ENCODE measurements around the gene NRAP. TPM values are rescaled to one million over a fixed set of nuclear protein-coding genes. Genes with fewer than 3 reads are reported as not detected.
"Not testable (repeated sequence)": the region's sequence is repeated elsewhere in the genome, so short reads cannot be mapped to it uniquely, and the experiment has no call there.

Gene NRAP
- total RNA-seq, 1 experiment from 2014 or later, result not detected

DNA sequence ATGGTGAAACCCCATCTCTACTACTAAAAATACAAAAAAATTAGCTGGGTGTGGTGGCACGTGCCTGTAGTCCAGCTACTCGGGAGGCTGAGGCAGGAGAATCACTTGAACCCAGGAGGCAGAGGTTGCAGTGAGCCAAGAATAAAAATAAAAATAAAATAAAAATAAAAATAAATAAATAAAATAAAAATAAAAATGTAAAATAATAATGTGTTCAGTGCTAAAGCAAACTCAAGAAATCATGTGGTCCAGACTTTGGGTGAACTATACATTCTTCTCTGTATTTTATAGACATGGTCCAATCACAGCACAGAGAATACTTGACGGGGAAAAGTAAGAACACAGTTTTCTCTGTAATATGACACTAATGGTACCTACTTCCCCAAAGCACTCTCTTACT is 11.4 kb downstream of the NRAP start:
- not testable (repeated sequence) for H3K4me3 ChIP-seq (ENCODE audit: low read length); H3K9me3 ChIP-seq (ENCODE audit: low read length); H3K79me2 ChIP-seq (ENCODE audit: low read length); H3K4me1 ChIP-seq (ENCODE audit: low read length); H3K36me3 ChIP-seq (ENCODE audit: insufficient read depth, low read length); H3K9me2 ChIP-seq (replicated peaks; ENCODE audit: insufficient read depth, low read length); H2AFZ ChIP-seq (ENCODE audit: low read length); DNase-seq; H3K27me3 ChIP-seq (ENCODE audit: low read length); H3K27ac ChIP-seq (ENCODE audit: low read length); H3K9ac ChIP-seq (ENCODE audit: low read length); H4K20me1 ChIP-seq (ENCODE audit: insufficient read depth, low read depth, low read length); H3K4me2 ChIP-seq (ENCODE audit: low read depth, low read length, poor library complexity, severe bottlenecking)

DNA sequence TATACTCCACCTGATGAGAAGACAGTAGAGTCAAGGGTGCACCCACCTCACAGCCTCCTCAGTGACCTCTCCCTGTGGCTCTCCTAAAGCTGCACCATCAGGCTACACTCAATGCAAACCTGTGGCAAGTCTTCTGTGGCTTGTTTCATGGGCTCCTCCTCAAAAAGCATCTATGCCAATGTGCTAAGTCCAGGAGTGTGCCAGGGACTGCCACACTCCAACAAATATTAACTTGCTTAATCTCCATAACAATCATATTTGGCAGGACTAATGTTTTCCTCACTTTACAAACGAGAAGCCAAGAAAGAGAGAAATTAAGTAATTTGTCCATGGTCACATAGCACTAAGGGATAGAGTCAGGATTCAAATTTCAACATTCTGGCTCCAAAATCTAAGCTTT is 11.9 kb downstream of the NRAP start:
- Histone ChIP-seq H2AFZ (ENCODE audit: low read length) (no peak overlapping the region), H3K36me3 (ENCODE audit: insufficient read depth, low read length) (no peaks in the 10 kb centered on the region)

DNA sequence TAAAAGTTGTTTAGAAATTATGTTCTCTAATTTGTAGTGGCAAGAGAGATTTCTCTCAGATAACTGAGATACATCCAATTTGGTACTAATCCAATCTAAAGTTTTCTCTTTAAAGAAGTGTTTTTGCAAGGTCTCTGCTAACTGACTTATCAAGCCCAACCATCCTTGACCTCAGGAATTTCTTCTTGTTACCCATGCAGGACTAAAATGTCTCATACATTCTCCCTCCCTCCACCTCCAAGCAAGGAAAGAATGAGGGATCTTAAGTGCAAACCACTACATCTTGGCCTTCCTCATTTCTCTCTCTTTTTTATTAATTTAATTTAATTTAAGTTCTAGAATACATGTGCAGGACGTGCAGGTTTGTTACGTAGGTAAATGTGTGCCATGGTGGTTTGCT is 12.8 kb downstream of the NRAP start:
- no peaks in the 10 kb centered on the region for H4K20me1 ChIP-seq (ENCODE audit: insufficient read depth, low read depth, low read length)
- H3K9me2 ChIP-seq (replicated peaks; ENCODE audit: insufficient read depth, low read length), result no peaks in the 10 kb centered on the region
- no peaks in the 10 kb centered on the region for H3K27me3 ChIP-seq (ENCODE audit: low read length)
- H3K4me1 ChIP-seq (ENCODE audit: low read length), result no peaks in the 10 kb centered on the region
- no peak overlapping the region for H3K4me3 ChIP-seq (ENCODE audit: low read length)
- no peak overlapping the region for H3K9ac ChIP-seq (ENCODE audit: low read length)
- H3K79me2 ChIP-seq (ENCODE audit: low read length), result no peaks in the 10 kb centered on the region
- no peak overlapping the region for H2AFZ ChIP-seq (ENCODE audit: low read length)
- no peak overlapping the region for H3K4me2 ChIP-seq (ENCODE audit: low read depth, low read length, poor library complexity, severe bottlenecking)
- H3K9me3 ChIP-seq (ENCODE audit: low read length), result no peaks in the 10 kb centered on the region
- no peak for DNase-seq
- H3K27ac ChIP-seq (ENCODE audit: low read length), result no peak overlapping the region
- no peaks in the 10 kb centered on the region for H3K36me3 ChIP-seq (ENCODE audit: insufficient read depth, low read length)

More for the DNA sequence above, 11.9 kb downstream of the NRAP start:
- Histone ChIP-seq H3K9ac (ENCODE audit: low read length) (no peak overlapping the region), H3K27me3 (ENCODE audit: low read length) (no peaks in the 10 kb centered on the region), H3K4me2 (ENCODE audit: low read depth, low read length, poor library complexity, severe bottlenecking) (no peak overlapping the region), H3K27ac (ENCODE audit: low read length) (no peak overlapping the region), H3K79me2 (ENCODE audit: low read length) (no peaks in the 10 kb centered on the region), H3K4me1 (ENCODE audit: low read length) (no peaks in the 10 kb centered on the region), H3K9me2 (replicated peaks; ENCODE audit: insufficient read depth, low read length) (no peaks in the 10 kb centered on the region), H3K9me3 (ENCODE audit: low read length) (no peaks in the 10 kb centered on the region), H4K20me1 (ENCODE audit: insufficient read depth, low read depth, low read length) (no peaks in the 10 kb centered on the region), H3K4me3 (ENCODE audit: low read length) (no peak overlapping the region)
- DNase-seq, result no peak

DNA sequence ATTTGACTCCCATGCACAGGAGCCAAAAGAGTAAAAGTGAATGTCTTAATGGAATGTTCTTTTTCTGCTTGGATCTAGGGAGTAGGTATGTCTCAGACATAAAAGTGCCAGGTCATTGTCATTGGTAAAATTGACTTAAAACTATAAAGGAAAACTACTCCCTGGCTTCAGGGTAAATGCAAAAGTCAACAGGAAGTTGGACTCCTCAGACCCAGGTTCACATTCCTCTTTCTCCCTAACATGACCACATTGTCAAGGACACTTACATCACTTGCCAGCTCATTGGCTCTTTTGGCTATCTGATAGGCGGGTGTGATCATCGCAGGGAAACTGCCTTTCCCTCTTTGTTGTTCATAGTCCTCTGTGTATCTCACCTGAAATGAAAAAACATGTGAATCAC is 13.7 kb downstream of the NRAP start:
- no peaks in the 10 kb centered on the region for H3K36me3 ChIP-seq (ENCODE audit: insufficient read depth, low read length)
- no peaks in the 10 kb centered on the region for H3K27me3 ChIP-seq (ENCODE audit: low read length)
- no peak overlapping the region for H2AFZ ChIP-seq (ENCODE audit: low read length)
- no peak overlapping the region for H3K4me3 ChIP-seq (ENCODE audit: low read length)
- H3K9me3 ChIP-seq (ENCODE audit: low read length), result no peaks in the 10 kb centered on the region
- no peak overlapping the region for H3K27ac ChIP-seq (ENCODE audit: low read length)
- H3K9me2 ChIP-seq (replicated peaks; ENCODE audit: insufficient read depth, low read length), result no peaks in the 10 kb centered on the region
- no peaks in the 10 kb centered on the region for H3K4me1 ChIP-seq (ENCODE audit: low read length)
- no peak for DNase-seq
- no peak overlapping the region for H3K4me2 ChIP-seq (ENCODE audit: low read depth, low read length, poor library complexity, severe bottlenecking)
- no peak overlapping the region for H3K9ac ChIP-seq (ENCODE audit: low read length)
- no peaks in the 10 kb centered on the region for H3K79me2 ChIP-seq (ENCODE audit: low read length)
- no peaks in the 10 kb centered on the region for H4K20me1 ChIP-seq (ENCODE audit: insufficient read depth, low read depth, low read length)

DNA sequence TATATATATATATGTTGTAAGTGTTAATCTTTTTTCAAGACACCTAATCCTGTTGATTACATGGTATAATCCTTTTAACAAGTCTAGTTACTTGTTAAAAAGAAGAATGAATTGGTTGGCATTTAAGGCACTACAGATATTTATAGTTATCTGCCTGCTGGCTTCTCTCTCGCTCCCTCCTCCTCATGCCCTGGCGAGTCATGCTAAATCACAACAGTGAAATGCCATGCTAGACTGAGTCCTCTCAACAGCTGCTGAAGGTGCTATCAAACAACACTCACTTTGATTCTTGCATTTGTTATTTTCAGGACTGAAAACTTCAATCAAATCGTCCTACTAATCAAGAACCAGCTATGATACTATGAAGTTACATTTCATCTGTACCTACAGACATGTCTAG is 15.4 kb downstream of the NRAP start:
- no peak overlapping the region for H3K9ac ChIP-seq (ENCODE audit: low read length)
- no peak overlapping the region for H2AFZ ChIP-seq (ENCODE audit: low read length)
- H3K4me2 ChIP-seq (ENCODE audit: low read depth, low read length, poor library complexity, severe bottlenecking), result no peak overlapping the region
- H3K4me1 ChIP-seq (ENCODE audit: low read length), result no peaks in the 10 kb centered on the region
- H3K79me2 ChIP-seq (ENCODE audit: low read length), result no peaks in the 10 kb centered on the region
- H3K27me3 ChIP-seq (ENCODE audit: low read length), result no peaks in the 10 kb centered on the region
- no peaks in the 10 kb centered on the region for H3K9me3 ChIP-seq (ENCODE audit: low read length)
- no peaks in the 10 kb centered on the region for H4K20me1 ChIP-seq (ENCODE audit: insufficient read depth, low read depth, low read length)
- H3K4me3 ChIP-seq (ENCODE audit: low read length), result no peak overlapping the region
- H3K36me3 ChIP-seq (ENCODE audit: insufficient read depth, low read length), result no peaks in the 10 kb centered on the region
- DNase-seq, result no peak
- no peak overlapping the region for H3K27ac ChIP-seq (ENCODE audit: low read length)
- no peaks in the 10 kb centered on the region for H3K9me2 ChIP-seq (replicated peaks; ENCODE audit: insufficient read depth, low read length)

DNA sequence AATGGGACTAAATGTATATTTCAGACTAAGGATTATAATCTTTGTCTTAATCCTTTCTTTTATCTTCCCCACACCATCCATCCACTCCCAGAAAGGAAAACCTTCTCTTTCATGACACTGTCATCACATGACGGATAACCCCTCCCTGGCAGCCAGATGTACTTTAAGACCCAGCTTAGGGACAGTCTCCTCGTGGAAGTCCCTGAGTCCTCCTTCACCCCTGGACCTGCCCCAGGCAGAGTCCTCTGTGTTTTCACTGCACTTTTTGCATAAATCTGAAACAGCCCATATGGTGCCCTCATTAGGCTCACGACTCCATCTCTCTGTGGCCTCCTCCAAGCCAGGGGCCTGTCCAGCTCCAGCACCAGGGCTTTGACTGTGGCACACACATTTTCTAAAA is 16.0 kb downstream of the NRAP start:
- Histone ChIP-seq H3K4me2 (ENCODE audit: low read depth, low read length, poor library complexity, severe bottlenecking) (no peak overlapping the region), H3K4me3 (ENCODE audit: low read length) (no peak overlapping the region), H3K27ac (ENCODE audit: low read length) (no peak overlapping the region), H3K9ac (ENCODE audit: low read length) (no peak overlapping the region), H3K27me3 (ENCODE audit: low read length) (no peaks in the 10 kb centered on the region), H2AFZ (ENCODE audit: low read length) (no peak overlapping the region), H3K9me2 (replicated peaks; ENCODE audit: insufficient read depth, low read length) (no peaks in the 10 kb centered on the region), H3K36me3 (ENCODE audit: insufficient read depth, low read length) (no peaks in the 10 kb centered on the region), H3K4me1 (ENCODE audit: low read length) (no peaks in the 10 kb centered on the region), H3K9me3 (ENCODE audit: low read length) (no peaks in the 10 kb centered on the region), H3K79me2 (ENCODE audit: low read length) (no peaks in the 10 kb centered on the region), H4K20me1 (ENCODE audit: insufficient read depth, low read depth, low read length) (no peaks in the 10 kb centered on the region)
- DNase-seq, result no peak

DNA sequence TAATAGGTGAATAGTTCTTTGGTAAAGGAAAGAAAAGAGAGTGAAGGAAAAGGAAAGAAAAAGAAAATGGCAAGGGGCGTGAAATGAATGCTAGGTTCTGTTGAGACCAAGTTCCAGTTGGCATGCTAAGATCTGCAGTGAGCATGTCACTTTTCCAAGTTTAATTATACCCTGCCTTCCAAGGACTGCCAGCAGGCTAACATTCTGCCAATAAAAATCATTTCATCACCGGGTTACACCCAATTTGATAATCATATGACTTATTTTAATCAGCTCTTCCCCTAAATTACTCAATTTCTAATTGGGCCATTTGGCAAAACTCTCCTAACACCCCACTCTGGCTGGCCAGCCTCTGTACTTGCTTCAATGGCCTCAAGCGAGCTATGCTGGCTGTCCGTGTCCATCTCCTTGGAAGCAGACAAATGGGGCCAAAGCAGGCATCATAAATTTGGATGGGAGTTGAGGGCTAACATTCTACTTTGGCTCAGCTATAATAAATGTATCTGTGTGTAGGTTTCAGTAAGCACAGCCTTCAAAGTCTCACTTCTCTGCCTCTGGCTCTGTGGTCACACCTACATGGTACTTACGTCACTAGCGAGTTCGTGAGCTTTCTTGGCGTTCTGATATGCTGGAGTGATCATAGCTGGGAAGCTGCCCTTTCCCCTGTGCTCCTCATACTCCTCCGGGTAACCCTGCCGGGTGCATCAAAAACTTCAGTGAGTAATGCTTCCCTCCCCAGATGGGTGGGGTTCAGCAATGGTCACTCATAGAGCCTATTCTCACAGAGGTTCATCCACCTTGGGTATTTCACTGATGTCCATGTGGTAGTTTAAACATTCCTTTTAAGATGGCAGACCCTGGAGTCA is 17.3 kb downstream of the NRAP start:
- H4K20me1 ChIP-seq (ENCODE audit: insufficient read depth, low read depth, low read length), result no peaks in the 10 kb centered on the region
- H3K79me2 ChIP-seq (ENCODE audit: low read length), result no peaks in the 10 kb centered on the region
- H3K4me1 ChIP-seq (ENCODE audit: low read length), result no peaks in the 10 kb centered on the region
- H3K9ac ChIP-seq (ENCODE audit: low read length), result no peak overlapping the region
- H3K36me3 ChIP-seq (ENCODE audit: insufficient read depth, low read length), result no peaks in the 10 kb centered on the region
- DNase-seq, result no peak
- no peak overlapping the region for H3K4me2 ChIP-seq (ENCODE audit: low read depth, low read length, poor library complexity, severe bottlenecking)
- no peaks in the 10 kb centered on the region for H3K27me3 ChIP-seq (ENCODE audit: low read length)
- H3K9me3 ChIP-seq (ENCODE audit: low read length), result no peaks in the 10 kb centered on the region
- H3K27ac ChIP-seq (ENCODE audit: low read length), result no peak overlapping the region
- no peak overlapping the region for H2AFZ ChIP-seq (ENCODE audit: low read length)
- no peak overlapping the region for H3K4me3 ChIP-seq (ENCODE audit: low read length)
- H3K9me2 ChIP-seq (replicated peaks; ENCODE audit: insufficient read depth, low read length), result no peaks in the 10 kb centered on the region

DNA sequence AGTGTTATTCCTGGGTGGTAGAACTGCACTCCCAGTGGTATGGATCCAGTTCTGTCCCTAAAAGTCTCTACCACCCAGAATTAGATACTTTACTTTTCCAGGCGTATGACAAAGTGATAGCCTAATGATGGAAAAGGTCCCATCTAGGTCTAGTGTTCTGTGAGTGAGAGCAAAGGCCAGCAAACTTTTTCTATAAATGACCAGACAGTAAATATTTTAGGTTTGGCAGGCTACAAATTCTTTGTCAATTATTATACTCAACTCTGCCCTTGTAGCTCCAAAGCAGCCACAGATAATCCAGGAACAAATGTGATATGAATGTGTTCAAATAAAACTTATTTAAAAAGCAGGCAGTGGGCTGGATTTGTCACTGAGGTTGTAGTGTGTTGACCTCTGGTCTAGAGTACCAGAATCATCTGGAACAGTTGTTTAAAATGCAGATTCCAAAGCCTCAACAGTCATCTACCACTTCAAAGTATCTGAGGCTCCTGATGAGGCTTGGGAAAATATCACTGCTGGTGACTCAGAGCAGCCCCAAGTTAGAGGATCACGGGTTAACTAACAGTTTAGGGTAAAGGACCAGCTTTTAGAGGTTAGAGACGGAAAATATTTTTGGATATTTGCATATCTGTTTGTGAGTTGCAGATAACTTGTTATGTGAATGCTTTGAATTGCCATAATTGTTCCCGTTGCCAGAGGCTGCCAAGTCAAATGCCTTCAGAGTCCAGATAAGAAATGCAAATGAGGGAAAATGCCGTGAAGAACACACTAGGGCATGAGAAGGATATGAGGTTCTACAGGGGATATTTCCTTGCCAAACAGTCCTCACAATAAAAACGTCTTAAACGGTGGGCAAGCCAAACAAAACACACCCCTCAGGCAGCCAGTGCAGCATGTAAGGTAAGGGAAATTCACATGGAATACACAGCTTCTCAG is 19.4 kb downstream of the NRAP start:
- H3K9me3 ChIP-seq (ENCODE audit: low read length), result no peaks in the 10 kb centered on the region
- no peak overlapping the region for H3K4me2 ChIP-seq (ENCODE audit: low read depth, low read length, poor library complexity, severe bottlenecking)
- no peaks in the 10 kb centered on the region for H3K4me1 ChIP-seq (ENCODE audit: low read length)
- H3K79me2 ChIP-seq (ENCODE audit: low read length), result no peaks in the 10 kb centered on the region
- H3K27me3 ChIP-seq (ENCODE audit: low read length), result no peaks in the 10 kb centered on the region
- no peaks in the 10 kb centered on the region for H3K9me2 ChIP-seq (replicated peaks; ENCODE audit: insufficient read depth, low read length)
- H3K36me3 ChIP-seq (ENCODE audit: insufficient read depth, low read length), result no peaks in the 10 kb centered on the region
- no peak overlapping the region for H3K4me3 ChIP-seq (ENCODE audit: low read length)
- H2AFZ ChIP-seq (ENCODE audit: low read length), result no peak overlapping the region
- no peak overlapping the region for H3K9ac ChIP-seq (ENCODE audit: low read length)
- DNase-seq, result no peak
- no peaks in the 10 kb centered on the region for H4K20me1 ChIP-seq (ENCODE audit: insufficient read depth, low read depth, low read length)
- H3K27ac ChIP-seq (ENCODE audit: low read length), result no peak overlapping the region
